Heart left ventricle (tissue), 16 donors: ENCODE measurements around the gene ADARB1. TPM values are rescaled to one million over a fixed set of nuclear protein-coding genes. Genes with fewer than 3 reads are reported as not detected.

Experiments
- ATAC-seq, 4 donors: fragments of 200-7000 bp; cut with Tn5 transposase; one replicate each; pipeline ENCODE4 v1.9.1; 2020 to 2022; ENCODE audit warnings: moderate library complexity in 4 of 4, mild to moderate bottlenecking in 3 of 4, moderate number of reproducible peaks in 1 of 4
- DNase-seq, 5 donors: peaks; one replicate each; pipeline ENCODE4 v3.0.0-alpha.2; 2020
- H3K27ac ChIP-seq, 12 donors: fragments of 200-600 bp; sonication (generic) in 4 of 12; one replicate each; pipeline versions ENCODE4 v1.5.0 to v1.8.0; 2016 to 2022; ENCODE audit warnings: mild to moderate bottlenecking in 2 of 12
- H3K27me3 ChIP-seq, 9 donors: fragments of 200-600 bp; sonication (generic) in 2 of 9; one replicate each; pipeline versions ENCODE4 v1.5.1 to v1.8.0; 2016 to 2022; ENCODE audit warnings: mild to moderate bottlenecking in 3 of 9
- H3K36me3 ChIP-seq, 9 donors: fragments of 200-600 bp; sonication (generic) in 2 of 9; one replicate each; pipeline versions ENCODE4 v1.5.0 to v1.8.0; 2018 to 2022; ENCODE audit warnings: mild to moderate bottlenecking in 2 of 9
- H3K4me1 ChIP-seq, 12 donors: fragments of 200-600 bp; sonication (generic) in 4 of 12; one replicate each; pipeline versions ENCODE4 v1.5.0 to v1.8.0; 2016 to 2022; ENCODE audit warnings: mild to moderate bottlenecking in 3 of 12
- H3K4me3 ChIP-seq, 12 donors: fragments of 200-600 bp; sonication (generic) in 4 of 12; one replicate each; pipeline versions ENCODE4 v1.5.0 to v1.8.0; 2017 to 2022; ENCODE audit warnings: mild to moderate bottlenecking in 9 of 12, moderate library complexity in 4 of 12
- H3K9me3 ChIP-seq, 12 donors: fragments of 200-600 bp; sonication (generic) in 4 of 12; one replicate each; pipeline versions ENCODE4 v1.5.0 to v1.8.0; 2016 to 2022; ENCODE audit warnings: mild to moderate bottlenecking in 1 of 12
- POLR2A ChIP-seq, 2 donors: fragments of 450-650 bp; IDR thresholded peaks; one replicate each; pipeline ENCODE4 v1.6.1; 2017; ENCODE audit warnings: antibody characterized with exemption in 2 of 2, mild to moderate bottlenecking in 2 of 2, moderate library complexity in 2 of 2
- WGBS, 4 donors: extraction: QIAGEN DNeasy Blood & Tissue Kit in 2 of 4; methylation state at CpG; one replicate each; pipeline versions ENCODE4 v1.1.5 to v1.1.7; 2013 to 2018; 5-methylcytosine and 5-hydroxymethylcytosine counted together
- intact Hi-C, 10 donors: fragments of 100-400 bp; cut with DNase I; formaldehyde crosslinking; loops; one replicate each; pipeline versions ENCODE4 v1.11.1 to v1.14.2; 2022
- polyA plus RNA-seq, 2 donors: library from polyadenylated mRNA; stranded (reverse); fragments of 200-250 nt; gene quantifications; one replicate each; pipeline ENCODE4 v1.2.3, GENCODE V29; 2013
- total RNA-seq, 9 donors: library from RNA; depleted of rRNA in 2 of 9; stranded (reverse); fragments of >200 nt in 2 of 9; fragmentation: NEBNext Ultra II Directional in 3 of 9; extraction: Animal tissue kit (Norgen Biotek cat#: 25700) in 3 of 9; gene quantifications; one replicate each; pipeline versions ENCODE4 v1.1.0 to v1.2.4, GENCODE V29; 2016 to 2023
- TF ChIP-seq, protein P1 (sequence below), 12 donors: fragments of 200-600 bp; sonication (generic) in 4 of 12; IDR thresholded peaks; one replicate each; pipeline versions ENCODE4 v1.5.0 to v1.8.0; 2018 to 2022; ENCODE audit warnings: antibody characterized with exemption in 12 of 12, mild to moderate bottlenecking in 5 of 12
- donor health status: ischemic (EF 13 %, LVEDD 7.1; RV severe dilation, severe dysfunction).
- donor health status: healthy with polysubstance abuse.
- donor health status: DM: no; HTN: yes; CAD: no.
- donor health status: DM: no; HTN: no; CAD: no.
- donor health status: ischemic (EF 25% LVEDD 6.9; RV normal size, moderate dysfunction).
- donor health status: ischemic (EF 25% LVEDD 5.7; RV mildly dilated, moderate dysfunction).
- donor health status: healthy.
- donor health status: DM: yes; HTN: yes; CAD: no.
- donor health status: ischemic (EF 35%, LVEDD 5.7; RV mildly dilated, moderate dysfunction).
- donor health status: nonischemic (EF 11% LVEDD 7.7; RV severe dilation, severe dysfunction).
- donor health status: DM: yes; HTN: yes; CAD: no.
- donor health status: PGD.
- donor health status: ischemic (EF 29% LVEDD 5.4; RV normal size, mild dysfunction).
- donor health status: nonischemic (EF 23%, LVEDD 6.1; RV moderate dilation, normal function).

Gene ADARB1
- total and polyA plus RNA-seq, 11 donors = 6.9 to 16.3 (median 12.0) TPM

DNA sequence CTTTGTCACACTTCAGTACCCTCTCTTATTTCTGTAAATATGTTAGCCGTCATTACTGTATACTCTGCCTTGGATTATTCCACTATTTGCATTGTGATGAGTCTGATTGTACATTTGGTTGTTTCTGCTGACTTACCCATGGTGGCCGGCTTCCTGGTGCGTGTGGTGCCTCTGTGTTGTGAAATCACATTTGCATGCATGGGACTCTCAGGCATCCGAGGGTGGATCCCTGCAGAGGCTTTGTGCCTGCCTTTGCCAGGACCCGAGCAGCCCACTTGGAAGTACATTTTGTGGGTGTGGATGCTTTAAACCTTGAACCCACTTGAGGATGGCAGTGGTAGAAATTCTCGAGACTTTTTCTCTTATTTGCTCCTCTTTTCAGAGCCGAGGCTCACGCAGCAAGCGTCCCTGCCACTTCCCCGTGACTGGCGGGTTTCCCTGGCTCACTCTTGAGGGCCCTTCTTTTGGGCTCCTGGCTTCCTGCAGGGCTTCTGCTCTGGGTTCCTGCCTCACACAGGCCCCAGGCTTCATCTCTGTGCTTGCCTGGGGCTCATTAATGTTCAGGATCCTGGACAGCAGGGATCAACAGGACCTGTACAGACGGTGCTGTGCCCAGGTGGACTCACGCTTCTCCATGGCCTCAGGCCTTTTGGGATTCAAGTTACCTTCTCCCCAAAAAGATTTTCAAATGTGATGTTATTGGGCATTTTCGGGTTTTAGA lies 176.7 kb downstream of the ADARB1 start:
- DNase-seq (no peak), ATAC-seq (no peak)
- peaks cover 0 to 13% (median 0%) of the 10 kb centered on the region in 12 donors for H3K4me1 ChIP-seq
- WGBS, 4 donors = 85 to 95% (median 93%) methylated on average over 14 of the region's 14 CpGs
- H3K4me3 ChIP-seq = no peak overlapping the region
- H3K9me3 ChIP-seq = no peaks in the 10 kb centered on the region
- no peak overlapping the region for H3K27ac ChIP-seq
- intact Hi-C loops = loop anchor here in 2 of 10 donors (10.0 kb wide), 1 partner anchor 106 kb away; no protein-coding TSS in a partner anchor
- H3K36me3 ChIP-seq = no peaks in the 10 kb centered on the region
- TF ChIP-seq POLR2A (IDR thresholded peaks at IDR 0.05) = no peak
- TF ChIP-seq, protein P1, sequence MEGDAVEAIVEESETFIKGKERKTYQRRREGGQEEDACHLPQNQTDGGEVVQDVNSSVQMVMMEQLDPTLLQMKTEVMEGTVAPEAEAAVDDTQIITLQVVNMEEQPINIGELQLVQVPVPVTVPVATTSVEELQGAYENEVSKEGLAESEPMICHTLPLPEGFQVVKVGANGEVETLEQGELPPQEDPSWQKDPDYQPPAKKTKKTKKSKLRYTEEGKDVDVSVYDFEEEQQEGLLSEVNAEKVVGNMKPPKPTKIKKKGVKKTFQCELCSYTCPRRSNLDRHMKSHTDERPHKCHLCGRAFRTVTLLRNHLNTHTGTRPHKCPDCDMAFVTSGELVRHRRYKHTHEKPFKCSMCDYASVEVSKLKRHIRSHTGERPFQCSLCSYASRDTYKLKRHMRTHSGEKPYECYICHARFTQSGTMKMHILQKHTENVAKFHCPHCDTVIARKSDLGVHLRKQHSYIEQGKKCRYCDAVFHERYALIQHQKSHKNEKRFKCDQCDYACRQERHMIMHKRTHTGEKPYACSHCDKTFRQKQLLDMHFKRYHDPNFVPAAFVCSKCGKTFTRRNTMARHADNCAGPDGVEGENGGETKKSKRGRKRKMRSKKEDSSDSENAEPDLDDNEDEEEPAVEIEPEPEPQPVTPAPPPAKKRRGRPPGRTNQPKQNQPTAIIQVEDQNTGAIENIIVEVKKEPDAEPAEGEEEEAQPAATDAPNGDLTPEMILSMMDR (IDR thresholded peaks at IDR 0.05) = no peak
- peaks cover 0 to 14% (median 4%) of the 10 kb centered on the region in 9 donors for H3K27me3 ChIP-seq

DNA sequence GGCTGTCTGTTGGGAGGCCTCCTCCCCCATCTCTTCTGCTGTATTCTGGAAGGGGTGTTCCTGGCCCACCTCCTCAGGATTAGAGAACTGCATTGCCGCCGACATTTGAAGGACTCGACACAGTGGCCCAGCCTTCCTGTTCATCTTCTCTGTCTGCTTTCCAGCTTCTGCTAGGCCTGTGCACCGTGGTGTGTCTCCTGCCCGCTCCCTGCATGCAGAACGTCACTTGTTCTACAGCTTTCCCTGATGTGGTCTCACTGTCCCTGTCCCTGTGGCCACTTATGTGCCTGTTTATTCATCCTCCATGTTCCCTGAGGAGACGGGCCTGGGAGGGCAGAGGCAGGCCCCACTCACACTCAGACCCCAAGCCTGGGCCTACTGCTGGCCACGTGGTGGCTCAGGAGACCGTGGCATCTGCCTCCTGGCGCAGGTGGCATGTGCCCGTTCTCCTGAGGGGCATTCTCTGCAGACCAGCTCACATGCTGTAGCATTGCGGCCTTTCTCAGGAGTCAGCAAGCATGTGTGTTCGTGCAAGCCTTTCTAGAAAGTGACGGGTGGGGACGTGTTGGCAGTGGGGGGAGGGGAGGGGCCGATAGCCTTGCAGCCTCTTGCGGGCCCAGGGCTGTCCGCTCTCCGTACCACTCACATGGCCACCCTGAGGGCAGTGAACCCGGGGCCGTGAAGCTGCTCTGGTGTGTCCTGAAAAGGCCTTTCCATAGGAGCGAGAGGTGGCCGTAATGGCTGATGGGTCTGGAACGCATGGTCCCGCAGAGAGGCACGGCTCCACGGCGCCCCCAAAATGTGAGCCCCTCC lies 177.5 kb downstream of the ADARB1 start:
- H3K9me3 ChIP-seq = no peaks in the 10 kb centered on the region
- H3K27me3 ChIP-seq = peaks cover 0 to 20% (median 7%) of the 10 kb centered on the region in 9 donors
- DNase-seq (no peak), ATAC-seq (no peak)
- H3K4me3 ChIP-seq = no peak overlapping the region
- intact Hi-C loops = loop anchor here in 2 of 10 donors (10.0 kb wide), 1 partner anchor 107 kb away; no protein-coding TSS in a partner anchor
- TF ChIP-seq, protein P1 (IDR thresholded peaks at IDR 0.05) = no peak
- no peak for TF ChIP-seq POLR2A (IDR thresholded peaks at IDR 0.05)
- H3K4me1 ChIP-seq = peaks cover 0 to 18% (median 2%) of the 10 kb centered on the region in 12 donors
- 92 to 96% (median 95%) methylated on average over 13 to 28 of the region's 28 CpGs for WGBS, 4 donors
- no peak overlapping the region for H3K27ac ChIP-seq
- H3K36me3 ChIP-seq = no peaks in the 10 kb centered on the region

DNA sequence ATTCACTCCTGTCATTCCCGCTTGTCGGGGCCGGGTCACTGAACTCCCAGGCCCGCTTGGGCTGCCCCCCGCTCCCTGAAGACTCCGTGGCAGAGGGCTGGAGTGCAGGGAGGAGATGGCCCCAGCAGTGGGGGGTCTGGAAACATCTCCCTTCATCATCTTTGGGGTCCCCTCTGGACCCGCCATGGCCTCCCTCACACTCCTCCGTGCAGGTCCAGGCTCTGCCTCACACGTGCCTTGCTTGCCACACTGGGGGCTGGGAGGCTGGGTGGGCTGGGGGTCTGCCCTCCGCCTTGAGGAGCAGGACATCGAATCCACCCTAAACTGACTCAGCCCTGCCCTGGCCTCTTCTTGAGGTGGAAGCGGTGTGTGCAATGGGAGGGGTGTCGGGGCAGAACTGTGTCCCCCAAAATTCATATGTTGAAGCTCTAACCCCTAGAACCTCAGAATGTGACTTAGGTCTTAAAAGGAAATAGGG lies 178.1 kb downstream of the ADARB1 start:
- DNase-seq (no peak), ATAC-seq (no peak)
- H3K4me1 ChIP-seq = peaks cover 0 to 24% (median 5%) of the 10 kb centered on the region in 12 donors
- H3K27ac ChIP-seq = no peak overlapping the region
- intact Hi-C loops = loop anchor here in 2 of 10 donors (10.0 kb wide), 1 partner anchor 108 kb away; no protein-coding TSS in a partner anchor
- H3K4me3 ChIP-seq = no peak overlapping the region
- no peaks in the 10 kb centered on the region for H3K36me3 ChIP-seq
- TF ChIP-seq POLR2A (IDR thresholded peaks at IDR 0.05) = no peak
- TF ChIP-seq, protein P1 (IDR thresholded peaks at IDR 0.05) = no peak
- WGBS, 4 donors = 93 to 97% (median 94%) methylated on average over 8 to 13 of the region's 13 CpGs
- H3K27me3 ChIP-seq = peaks cover 0 to 26% (median 9%) of the 10 kb centered on the region in 9 donors
- no peaks in the 10 kb centered on the region for H3K9me3 ChIP-seq
